Stomach smooth muscle (tissue), 2 donors: ENCODE measurements around the gene NEUROG1.

ENCODE experiments used
- H3K27ac ChIP-seq: one replicate; pipeline ENCODE4 v1.7.0; 2013; ENCODE audit warnings: mild to moderate bottlenecking, low read length, inconsistent platforms
- H3K27me3 ChIP-seq, 2 donors: one replicate each; pipeline ENCODE4 v1.7.0; 2013; ENCODE audit warnings: low read length in 2 of 2; ENCODE audit not compliant: insufficient read depth in 2 of 2, control insufficient read depth in 1 of 2
- H3K36me3 ChIP-seq, 2 donors: one replicate each; pipeline ENCODE4 v1.7.0; 2013; ENCODE audit warnings: low read length in 2 of 2; ENCODE audit not compliant: control insufficient read depth in 2 of 2, insufficient read depth in 2 of 2
- H3K4me1 ChIP-seq: one replicate; pipeline ENCODE4 v1.7.0; 2013; ENCODE audit warnings: low read length; ENCODE audit not compliant: control insufficient read depth, insufficient read depth
- H3K4me3 ChIP-seq, 2 donors: one replicate each; pipeline ENCODE4 v1.7.0; 2013; ENCODE audit warnings: low read length in 2 of 2
- H3K9ac ChIP-seq, 2 donors: one replicate each; pipeline ENCODE4 v1.7.0; 2013; ENCODE audit warnings: low read length in 2 of 2, mild to moderate bottlenecking in 1 of 2
- H3K9me3 ChIP-seq, 2 donors: one replicate each; pipeline ENCODE4 v1.7.0; 2013; ENCODE audit warnings: low read length in 2 of 2; ENCODE audit not compliant: control insufficient read depth in 2 of 2
- donor health status: healthy.
- donor health status: Pancreatic carcinoma.

NEUROG1 gene

GRCh38 chr5:135486131-135487036, 49.4 kb downstream of the NEUROG1 start:
- Histone ChIP-seq H3K9me3 (no peaks in the 10 kb centered on the region), H3K36me3 (no peaks in the 10 kb centered on the region), H3K9ac (no peak overlapping the region), H3K4me1 (peaks cover 29% of the 10 kb centered on the region), H3K4me3 (no peak overlapping the region), H3K27ac (no peak overlapping the region), H3K27me3 (peaks cover 57 to 60% of the 10 kb centered on the region in 2 donors)

- Histone ChIP-seq H3K9ac (no peak overlapping the region), H3K4me3 (no peak overlapping the region), H3K9me3 (no peaks in the 10 kb centered on the region), H3K27ac (no peak overlapping the region), H3K36me3 (no peaks in the 10 kb centered on the region), H3K4me1 (peaks cover 18% of the 10 kb centered on the region), H3K27me3 (peaks cover 50 to 51% of the 10 kb centered on the region in 2 donors)
Measured at GRCh38 chr5:135484674-135485086, 51.1 kb downstream of the NEUROG1 start.
